Neural progenitor cell (in vitro differentiated cells): ENCODE measurements around the gene ZCCHC13. TPM values are rescaled to one million over a fixed set of nuclear protein-coding genes. Genes with fewer than 3 reads are reported as not detected.

Experiments used
- DNase-seq: peaks from one replicate; pipeline ENCODE4 v3.0.0-alpha.2; 2016; ENCODE audit warnings: low spot score
- H2AFZ ChIP-seq: fragments of 200-600 bp; sonication (generic); replicated peaks from 2 replicates; pipeline ENCODE4 v1.6.1; 2016; ENCODE audit warnings: antibody characterized with exemption
- H3F3A ChIP-seq: fragments of 200-600 bp; sonication (generic); 2 replicates; pipeline ENCODE4 v1.6.1; 2016; ENCODE audit warnings: antibody characterized with exemption, low read depth
- H3K27ac ChIP-seq: fragments of 200-600 bp; sonication (generic); 2 replicates; pipeline ENCODE4 v1.5.1; 2016; ENCODE audit warnings: mild to moderate bottlenecking
- H3K27me3 ChIP-seq: fragments of 200-600 bp; sonication (generic); 2 replicates; pipeline ENCODE4 v1.6.1; 2016; ENCODE audit warnings: mild to moderate bottlenecking, moderate library complexity
- H3K36me3 ChIP-seq: fragments of 200-600 bp; sonication (generic); 2 replicates; pipeline ENCODE4 v1.5.1; 2016
- H3K4me1 ChIP-seq: fragments of 200-600 bp; sonication (generic); 2 replicates; pipeline ENCODE4 v1.6.1; 2016; ENCODE audit warnings: mixed run types
- H3K4me2 ChIP-seq: fragments of 200-600 bp; sonication (generic); 2 replicates; pipeline ENCODE4 v1.6.1; 2016
- H3K4me3 ChIP-seq: fragments of 200-600 bp; sonication (generic); 2 replicates; pipeline ENCODE4 v1.5.1; 2016
- H3K79me2 ChIP-seq: fragments of 200-600 bp; sonication (generic); 2 replicates; pipeline ENCODE4 v1.6.1; 2016; ENCODE audit warnings: low read depth
- H3K9ac ChIP-seq: fragments of 200-600 bp; sonication (generic); 2 replicates; pipeline ENCODE4 v1.6.1; 2016
- H3K9me3 ChIP-seq: fragments of 200-600 bp; sonication (generic); 2 replicates; pipeline ENCODE4 v1.5.1; 2016; ENCODE audit warnings: low read depth
- H4K20me1 ChIP-seq: fragments of 200-600 bp; sonication (generic); 2 replicates; pipeline ENCODE4 v1.6.1; 2016; ENCODE audit warnings: low read depth
- H3K27ac Mint-ChIP-seq: 3 replicates; pipeline ENCODE4 v1.8.0; 2021; ENCODE audit warnings: mixed read lengths
- H3K27me3 Mint-ChIP-seq: 2 replicates; pipeline ENCODE4 v1.8.0; 2022; ENCODE audit warnings: low read depth, mild to moderate bottlenecking, inconsistent platforms, moderate library complexity, mixed read lengths; ENCODE audit not compliant: insufficient read depth
- H3K36me3 Mint-ChIP-seq: 3 replicates; pipeline ENCODE4 v1.8.0; 2021; ENCODE audit warnings: mixed read lengths
- H3K4me1 Mint-ChIP-seq: 3 replicates; pipeline ENCODE4 v1.8.0; 2021; ENCODE audit warnings: mixed read lengths
- H3K4me3 Mint-ChIP-seq: 3 replicates; pipeline ENCODE4 v1.8.0; 2021; ENCODE audit warnings: mild to moderate bottlenecking, moderate library complexity, mixed read lengths
- H3K9me3 Mint-ChIP-seq: 3 replicates; pipeline ENCODE4 v1.8.0; 2020; ENCODE audit warnings: mixed read lengths
- EZH2 ChIP-seq: fragments of 200-600 bp; sonication (generic); IDR thresholded peaks from 2 replicates; pipeline ENCODE4 v1.6.1; 2017; ENCODE audit warnings: antibody characterized with exemption, mild to moderate bottlenecking, moderate library complexity
- EZH2phosphoT487 ChIP-seq: fragments of 200-600 bp; sonication (generic); IDR thresholded peaks from 2 replicates; pipeline ENCODE4 v1.6.1; 2017; ENCODE audit warnings: antibody characterized with exemption
- total RNA-seq: library from RNA; depleted of rRNA; stranded (reverse); fragments of >200 nt; gene quantifications from 2 replicates; pipeline ENCODE4 v1.2.3, GENCODE V29; 2015; ENCODE audit warnings: low replicate concordance
- TF ChIP-seq, protein P1 (sequence below): fragments of 200-600 bp; sonication (generic); IDR thresholded peaks from 2 replicates; pipeline ENCODE4 v1.5.1; 2017; ENCODE audit warnings: antibody characterized with exemption, mild to moderate bottlenecking

Gene ZCCHC13
- total RNA-seq, 1 donor from 2014 or later: not detected

- peaks cover 49% of the 10 kb centered on the region for H4K20me1 ChIP-seq
- H3K27me3 ChIP-seq: no peaks in the 10 kb centered on the region
- H3K9me3 ChIP-seq: no peaks in the 10 kb centered on the region
- H3K4me2 ChIP-seq: no peak overlapping the region
- Mint-ChIP-seq H3K9me3 (no peaks in the 10 kb centered on the region), H3K36me3 (peaks cover 15% of the 10 kb centered on the region), H3K27me3 (peaks cover 4% of the 10 kb centered on the region), H3K4me3 (no peak overlapping the region), H3K4me1 (peaks cover 3% of the 10 kb centered on the region), H3K27ac (no peak overlapping the region)
- no peak overlapping the region for H3K27ac ChIP-seq
- H3K4me1 ChIP-seq: no peaks in the 10 kb centered on the region
- H3K36me3 ChIP-seq: no peaks in the 10 kb centered on the region
- no peak overlapping the region for H3K9ac ChIP-seq
- TF ChIP-seq EZH2 (no peak), EZH2phosphoT487 (no peak)
- TF ChIP-seq, protein P1, sequence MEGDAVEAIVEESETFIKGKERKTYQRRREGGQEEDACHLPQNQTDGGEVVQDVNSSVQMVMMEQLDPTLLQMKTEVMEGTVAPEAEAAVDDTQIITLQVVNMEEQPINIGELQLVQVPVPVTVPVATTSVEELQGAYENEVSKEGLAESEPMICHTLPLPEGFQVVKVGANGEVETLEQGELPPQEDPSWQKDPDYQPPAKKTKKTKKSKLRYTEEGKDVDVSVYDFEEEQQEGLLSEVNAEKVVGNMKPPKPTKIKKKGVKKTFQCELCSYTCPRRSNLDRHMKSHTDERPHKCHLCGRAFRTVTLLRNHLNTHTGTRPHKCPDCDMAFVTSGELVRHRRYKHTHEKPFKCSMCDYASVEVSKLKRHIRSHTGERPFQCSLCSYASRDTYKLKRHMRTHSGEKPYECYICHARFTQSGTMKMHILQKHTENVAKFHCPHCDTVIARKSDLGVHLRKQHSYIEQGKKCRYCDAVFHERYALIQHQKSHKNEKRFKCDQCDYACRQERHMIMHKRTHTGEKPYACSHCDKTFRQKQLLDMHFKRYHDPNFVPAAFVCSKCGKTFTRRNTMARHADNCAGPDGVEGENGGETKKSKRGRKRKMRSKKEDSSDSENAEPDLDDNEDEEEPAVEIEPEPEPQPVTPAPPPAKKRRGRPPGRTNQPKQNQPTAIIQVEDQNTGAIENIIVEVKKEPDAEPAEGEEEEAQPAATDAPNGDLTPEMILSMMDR: no peak
- peaks cover 15% of the 10 kb centered on the region for H3F3A ChIP-seq
- H3K4me3 ChIP-seq: no peak overlapping the region
- peaks cover 100% of the 10 kb centered on the region for H3K79me2 ChIP-seq
- no peak for DNase-seq
- no peak overlapping the region for H2AFZ ChIP-seq
These were observed 16.8 kb upstream of the ZCCHC13 start for GRCh38 chrX:74286950-74287740.

GRCh38 chrX:74291577-74291963 lies 12.4 kb upstream of the ZCCHC13 start:
- DNase-seq: no peak
- Mint-ChIP-seq H3K4me1 (peaks cover 3% of the 10 kb centered on the region), H3K9me3 (no peaks in the 10 kb centered on the region), H3K27me3 (peaks cover 5% of the 10 kb centered on the region), H3K4me3 (peak overlapping the region; percentile 97), H3K27ac (peak overlapping the region; percentile 97), H3K36me3 (peaks cover 10% of the 10 kb centered on the region)
- peaks cover 65% of the 10 kb centered on the region for H3K79me2 ChIP-seq
- H2AFZ ChIP-seq: no peak overlapping the region
- no peaks in the 10 kb centered on the region for H3K4me1 ChIP-seq
- peaks cover 27% of the 10 kb centered on the region for H3F3A ChIP-seq
- H3K4me2 ChIP-seq: peak overlapping the region; percentile 79
- no peaks in the 10 kb centered on the region for H3K36me3 ChIP-seq
- H3K27ac ChIP-seq: peak overlapping the region; percentile 93
- peak overlapping the region; percentile 67 for H3K4me3 ChIP-seq
- H3K9me3 ChIP-seq: no peaks in the 10 kb centered on the region
- H3K9ac ChIP-seq: peak overlapping the region; percentile 49
- H4K20me1 ChIP-seq: peaks cover 10% of the 10 kb centered on the region
- no peaks in the 10 kb centered on the region for H3K27me3 ChIP-seq
- TF ChIP-seq EZH2phosphoT487: no peak
- TF ChIP-seq EZH2: no peak
- TF ChIP-seq, protein P1: no peak

DNA sequence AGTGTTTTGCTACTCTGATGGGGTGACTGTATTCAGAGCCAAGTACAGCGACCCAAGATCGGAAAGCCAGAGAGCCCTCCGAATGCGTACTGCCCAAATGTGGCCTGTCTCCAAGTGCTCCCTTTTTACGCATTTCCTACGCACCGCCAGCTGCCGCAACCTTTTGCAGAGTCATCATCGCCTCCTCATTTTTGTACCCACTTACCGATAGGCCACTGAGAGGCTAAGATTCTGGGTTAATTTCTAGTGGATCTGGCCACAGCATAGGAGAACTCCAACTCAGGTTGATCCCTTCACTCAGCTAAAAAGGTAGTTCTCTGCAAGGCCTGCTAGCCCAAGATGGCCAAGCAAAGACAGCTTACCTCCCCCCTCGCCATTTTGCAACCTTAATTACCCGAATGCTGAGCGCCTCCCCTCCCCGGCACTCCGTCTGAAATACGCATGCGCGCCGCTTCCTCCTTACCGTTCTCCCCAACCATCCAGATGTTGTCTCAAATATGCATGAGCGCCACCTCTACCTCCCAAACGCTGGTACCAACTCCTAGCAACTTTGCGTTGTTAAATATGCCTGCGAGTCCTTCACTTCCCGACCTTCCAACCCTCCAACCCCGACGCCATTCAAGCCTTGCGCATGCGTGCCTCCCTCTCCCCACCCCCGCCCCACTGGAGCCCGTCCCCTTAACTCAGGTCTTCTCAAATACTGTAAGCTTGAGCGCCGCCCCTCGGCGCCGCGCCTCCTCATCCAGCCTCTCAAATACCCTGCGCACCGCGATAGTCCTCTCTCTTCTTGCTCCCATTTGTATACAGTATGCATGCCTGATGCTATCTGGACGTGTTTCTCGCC lies 11.8 kb upstream of the ZCCHC13 start:
- Histone ChIP-seq H3K9me3 (no peaks in the 10 kb centered on the region), H3K9ac (peak overlapping the region; percentile 49), H3K4me2 (peak overlapping the region; percentile 79), H3K27me3 (no peaks in the 10 kb centered on the region), H2AFZ (peak overlapping the region; percentile 63), H4K20me1 (peaks cover 4% of the 10 kb centered on the region), H3K79me2 (peaks cover 59% of the 10 kb centered on the region), H3F3A (peaks cover 27% of the 10 kb centered on the region), H3K4me1 (no peaks in the 10 kb centered on the region), H3K27ac (peak overlapping the region; percentile 93), H3K4me3 (peak overlapping the region; percentile 67), H3K36me3 (no peaks in the 10 kb centered on the region)
- peak overlapping the region; percentile 97 for H3K4me3 Mint-ChIP-seq
- peaks cover 7% of the 10 kb centered on the region for H3K36me3 Mint-ChIP-seq
- no peaks in the 10 kb centered on the region for H3K9me3 Mint-ChIP-seq
- DNase-seq: peak; percentile 92
- H3K27me3 Mint-ChIP-seq: peaks cover 5% of the 10 kb centered on the region
- peaks cover 3% of the 10 kb centered on the region for H3K4me1 Mint-ChIP-seq
- H3K27ac Mint-ChIP-seq: peak overlapping the region; percentile 97
- no peak for TF ChIP-seq EZH2
- TF ChIP-seq, protein P1: peak; percentile 32
